HG03280 (cell line): Measurements from ENCODE around the gene PLOD2.

Source experiments
- ATAC-seq: cut with Tn5 transposase; IDR thresholded peaks from one replicate; pipeline ENCODE4 v1.9.1; 2021; ENCODE audit warnings: mild to moderate bottlenecking, moderate library complexity; ENCODE audit not compliant: unreplicated experiment

The PLOD2 gene

GRCh38 chr3:146160964-146161662 lies at the start of gene PLOD2:
Gene PLOD2, minus strand, starts transcription at chr3:146161184. Its CDS starts 195 bp downstream, at chr3:146160989.
- ATAC-seq, result peak; percentile 73

DNA sequence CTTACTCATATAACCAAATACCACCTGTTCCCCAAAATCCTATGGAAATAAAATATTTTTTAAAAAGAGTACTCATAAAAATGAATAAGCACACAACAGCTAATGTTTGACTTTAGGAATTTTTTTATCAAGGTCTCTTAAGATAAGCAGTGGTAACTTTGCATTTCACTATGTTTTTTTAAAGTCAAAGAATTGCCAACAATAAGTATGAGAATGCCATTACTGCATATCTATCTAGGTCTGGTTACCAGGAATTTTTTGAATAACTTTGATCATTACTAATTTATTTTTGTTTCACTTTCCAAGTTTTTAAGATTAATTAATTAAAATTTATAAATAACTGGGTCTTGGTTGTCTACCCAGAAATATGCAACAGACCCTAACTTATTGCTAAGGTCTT lies 48.4 kb upstream of the PLOD2 start:
- no peak for ATAC-seq

DNA sequence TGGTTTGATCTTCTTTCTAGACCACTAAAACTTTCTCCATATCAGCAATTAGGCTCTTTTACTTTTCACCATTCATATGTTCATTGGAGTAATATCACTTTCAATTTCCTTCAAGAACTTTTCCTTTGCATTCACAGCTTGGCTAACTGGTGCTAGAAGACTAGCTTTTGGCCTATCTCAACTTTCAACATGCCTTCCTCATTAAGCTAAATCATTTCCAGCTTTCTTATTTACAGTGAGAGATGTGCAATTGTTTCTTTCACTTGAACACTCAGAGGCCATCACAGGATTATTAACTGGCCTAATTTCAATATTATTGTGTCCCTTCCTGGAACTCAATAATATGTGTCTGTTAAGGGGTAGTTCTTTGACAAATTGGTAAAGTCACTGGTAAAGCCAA lies 42.8 kb upstream of the PLOD2 start:
- no peak for ATAC-seq

DNA sequence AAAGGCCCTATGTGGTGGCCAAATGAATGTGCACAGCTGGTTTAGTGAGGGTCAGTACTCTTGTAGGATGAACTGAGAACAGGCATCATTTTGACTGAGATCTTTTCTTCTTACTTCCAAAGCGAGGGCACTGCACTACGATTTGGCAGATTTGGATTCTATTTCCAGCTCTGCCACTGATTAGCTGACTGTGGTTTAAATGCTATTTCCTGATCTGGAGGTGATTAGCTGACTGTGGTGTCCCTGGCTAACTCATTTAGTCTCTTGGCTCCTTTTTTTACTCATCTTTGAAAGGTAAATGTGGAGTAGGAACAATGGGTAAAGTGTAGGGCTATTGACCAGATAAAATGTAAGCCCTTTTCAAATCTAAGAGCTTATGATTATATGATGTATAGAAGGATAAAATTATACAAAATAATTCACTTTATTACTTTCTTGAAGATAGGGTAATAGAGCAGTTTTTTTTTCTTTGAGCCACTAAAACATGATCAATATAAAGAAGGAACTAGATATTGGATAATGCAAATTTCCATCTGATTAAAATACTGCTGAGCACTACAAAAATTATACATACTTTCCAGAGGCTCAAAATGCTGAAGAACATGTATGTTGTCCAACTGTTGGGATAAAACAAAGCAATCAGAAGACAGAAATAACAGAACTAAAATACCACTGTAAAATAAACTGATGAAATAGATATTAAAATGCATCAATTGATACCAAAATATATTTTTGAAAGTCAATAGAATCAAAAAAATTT lies 39.7 kb upstream of the PLOD2 start:
- ATAC-seq, result no peak

DNA sequence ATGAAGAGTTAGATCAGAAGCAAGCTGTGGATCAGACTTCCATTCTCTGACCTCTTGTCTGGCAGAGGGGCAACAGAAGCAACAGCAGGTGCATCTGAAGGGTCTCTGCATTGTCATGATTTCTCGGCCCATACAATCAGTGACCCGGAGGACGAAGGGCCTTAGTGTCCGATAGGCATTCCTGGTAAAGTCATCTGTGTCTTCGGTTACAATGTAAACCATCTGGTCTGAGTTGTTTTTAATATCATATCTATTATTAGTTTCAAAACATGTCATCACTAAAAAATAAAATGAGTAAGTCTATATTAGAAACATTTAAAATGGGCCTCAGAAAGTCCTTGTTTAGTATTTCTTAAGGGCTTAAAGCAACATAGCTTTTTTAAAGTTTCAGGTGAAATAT lies 38.8 kb upstream of the PLOD2 start:
- ATAC-seq, result no peak

DNA sequence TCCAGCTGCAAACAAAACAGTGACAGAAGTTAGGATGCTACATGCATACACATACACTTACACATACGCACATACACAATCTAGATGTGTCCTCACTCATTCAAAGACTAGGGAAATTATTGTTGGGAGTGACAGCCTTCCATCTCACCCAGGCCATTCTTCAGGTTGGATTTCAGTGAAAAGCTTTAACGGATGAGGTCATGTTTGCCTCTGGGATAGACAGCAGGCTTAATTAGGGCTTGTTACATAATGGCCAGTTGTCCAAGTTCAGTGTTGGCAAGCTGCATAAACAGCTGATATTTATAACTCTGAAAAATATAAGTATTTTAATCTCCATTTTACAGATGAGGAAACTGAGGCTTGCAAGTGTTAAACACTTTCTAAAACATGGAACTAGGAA lies 35.8 kb upstream of the PLOD2 start:
- ATAC-seq, result no peak

DNA sequence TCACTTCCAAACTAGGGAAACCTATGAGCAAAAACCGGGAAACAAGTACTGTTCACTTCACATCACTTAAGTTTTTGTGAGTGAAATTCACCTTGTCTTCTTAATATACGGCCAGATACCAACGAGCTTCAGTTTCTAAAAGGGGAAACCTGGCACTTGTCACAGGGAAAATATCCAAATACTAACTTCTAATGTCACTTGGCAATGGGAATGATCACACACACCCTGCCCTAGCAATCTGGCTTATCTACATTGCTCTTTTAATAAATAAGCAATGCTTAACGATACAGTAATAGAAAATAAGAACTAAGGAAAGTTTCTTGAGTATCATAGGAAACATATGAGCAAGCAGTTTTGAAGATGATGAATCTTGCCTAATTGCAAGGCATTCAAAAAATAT lies 34.6 kb upstream of the PLOD2 start:
- no peak for ATAC-seq

- ATAC-seq, result no peak
These were observed 34.0 kb upstream of the PLOD2 start for GRCh38 chr3:146195030-146195429.

DNA sequence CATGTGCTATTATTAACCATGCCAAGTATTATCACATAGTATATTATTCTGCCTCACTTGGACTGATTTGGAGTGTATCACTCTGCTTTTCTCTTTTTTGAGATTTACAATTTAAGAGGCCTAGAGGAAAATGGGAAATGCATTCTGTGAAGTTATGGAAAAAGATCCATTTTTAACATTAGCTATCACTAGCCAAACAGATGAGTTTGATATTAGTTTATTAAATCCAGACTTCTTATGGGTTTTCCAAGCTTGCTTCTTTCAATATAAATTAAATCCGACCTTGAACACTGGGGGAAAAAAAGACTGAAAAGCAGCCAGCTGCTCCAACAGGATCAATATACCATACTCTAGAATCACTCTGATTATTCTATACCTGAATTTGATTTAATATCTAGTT lies 30.1 kb upstream of the PLOD2 start:
- ATAC-seq, result no peak

DNA sequence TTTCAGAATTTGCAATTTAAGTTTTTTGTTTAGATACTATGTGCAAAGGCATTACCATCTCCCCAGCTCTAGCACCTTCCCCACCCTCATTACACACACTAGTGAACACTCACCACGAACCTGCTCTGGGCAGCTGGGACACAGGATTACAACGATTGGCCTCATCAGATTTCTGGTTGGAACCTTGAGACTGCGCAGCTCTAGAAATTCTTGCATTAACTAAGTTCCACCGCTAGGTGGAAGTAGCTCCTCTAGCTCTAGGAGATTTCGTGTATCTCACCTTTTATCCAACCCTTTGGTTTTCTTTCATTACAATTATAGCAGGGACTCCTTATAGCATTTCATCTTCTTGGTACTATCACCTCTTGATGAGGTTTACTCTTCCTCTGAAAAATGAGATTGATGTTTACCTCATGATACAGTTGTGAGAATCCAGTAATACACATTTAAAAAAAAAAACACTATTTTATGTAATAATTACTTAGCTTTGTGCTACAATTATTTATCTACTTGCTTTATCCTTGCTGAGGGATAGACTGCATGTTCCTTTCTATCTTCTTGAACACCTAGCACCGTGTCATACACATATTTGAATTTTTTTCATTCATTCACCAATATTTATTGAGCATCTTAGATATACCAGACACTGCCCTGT lies 28.7 kb upstream of the PLOD2 start:
- peak; percentile 94 for ATAC-seq

DNA sequence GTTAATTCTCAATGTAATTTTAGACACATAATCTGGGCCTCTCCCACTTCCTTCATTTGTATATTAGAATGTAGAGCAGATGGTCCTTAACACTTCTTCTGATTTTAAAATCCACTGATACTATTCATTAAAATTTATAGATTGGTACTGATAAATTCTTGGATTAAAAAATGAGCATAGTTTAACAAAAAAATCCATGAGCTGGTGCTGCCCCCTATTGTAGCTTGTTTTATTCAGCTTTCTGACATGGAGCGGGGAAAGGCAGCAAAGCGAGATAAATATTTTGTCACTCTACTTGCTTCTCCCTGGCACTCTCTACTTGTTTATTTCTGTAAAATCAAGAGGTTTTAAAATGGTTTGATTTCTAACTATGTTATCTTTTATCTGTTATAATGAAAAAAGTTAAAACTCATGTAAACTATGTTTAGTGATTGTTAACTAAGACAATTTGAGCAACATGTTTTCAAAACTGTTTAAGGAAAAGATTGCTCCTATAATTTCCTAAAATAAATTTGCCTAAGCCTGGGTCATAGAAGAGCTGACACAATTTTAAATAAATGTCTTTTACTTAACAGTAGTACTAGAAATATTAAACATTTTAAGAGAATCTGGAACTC lies 26.5 kb upstream of the PLOD2 start:
- no peak for ATAC-seq

DNA sequence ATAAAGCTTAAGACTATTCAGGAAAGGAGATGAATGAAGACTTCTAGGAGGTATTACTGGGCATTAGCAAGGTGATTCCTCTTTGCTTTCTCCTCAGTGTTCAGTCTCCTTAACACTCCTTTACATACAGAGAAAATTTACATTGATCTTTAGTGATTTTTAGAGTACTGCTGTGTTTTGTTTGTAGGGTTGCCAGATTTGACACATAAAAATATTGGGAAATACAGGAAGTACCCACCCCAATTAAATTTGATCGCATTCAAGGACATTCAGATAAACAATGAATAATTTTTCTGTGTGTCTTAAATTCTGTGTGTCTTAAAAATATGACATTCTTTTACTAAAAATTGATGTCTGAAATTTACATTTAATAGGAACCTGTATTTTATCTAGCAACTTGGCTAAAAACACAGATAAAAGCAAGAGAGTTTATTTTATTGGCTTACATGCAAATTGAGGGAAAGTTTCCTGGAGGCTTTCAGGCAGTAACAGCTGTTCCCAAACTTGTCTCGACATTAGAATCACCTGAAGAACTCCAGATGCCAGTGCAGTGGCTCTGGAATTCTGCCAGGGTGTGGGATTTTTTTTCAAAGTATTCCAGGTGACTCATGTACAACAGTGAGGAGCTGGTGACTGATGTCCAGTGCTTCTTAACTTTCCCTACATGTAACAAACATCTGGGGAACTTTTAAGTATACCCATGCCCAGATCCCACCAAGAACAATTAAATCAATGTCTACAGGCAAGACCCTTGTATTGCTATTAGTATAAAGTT lies 23.4 kb upstream of the PLOD2 start:
- ATAC-seq, result no peak

- no peak for ATAC-seq
These were observed 20.2 kb upstream of the PLOD2 start for GRCh38 chr3:146181216-146181615.

GRCh38 chr3:146180376-146180775 lies 19.4 kb upstream of the PLOD2 start:
- ATAC-seq, result no peak

GRCh38 chr3:146178006-146178689 lies 17.2 kb upstream of the PLOD2 start:
- no peak for ATAC-seq

DNA sequence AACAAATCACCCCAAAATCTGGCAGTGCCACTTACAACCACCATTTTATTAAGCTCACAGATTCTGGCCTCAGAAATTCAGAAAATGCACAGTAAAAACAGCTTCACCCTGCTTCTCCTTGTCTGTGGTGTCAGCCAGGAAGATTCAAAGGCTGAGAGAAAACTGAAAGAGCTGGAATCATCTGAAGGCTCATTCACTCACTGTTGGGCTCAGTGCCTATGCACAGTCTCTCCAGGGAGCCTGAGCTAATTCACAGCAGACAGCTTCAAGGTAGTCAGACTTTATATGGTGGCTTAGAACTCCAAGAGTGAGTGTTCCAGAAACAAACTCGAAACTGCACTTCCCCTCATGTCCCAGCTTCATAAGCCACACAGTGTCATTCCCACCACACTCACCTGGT lies 16.5 kb upstream of the PLOD2 start:
- ATAC-seq, result no peak

GRCh38 chr3:146177072-146177471 lies 16.1 kb upstream of the PLOD2 start:
- ATAC-seq, result no peak

- no peak for ATAC-seq
These were observed 11.6 kb upstream of the PLOD2 start for GRCh38 chr3:146172586-146172985.

GRCh38 chr3:146170591-146170990 lies 9.6 kb upstream of the PLOD2 start:
- no peak for ATAC-seq

- ATAC-seq, result no peak
These were observed 8.9 kb upstream of the PLOD2 start for GRCh38 chr3:146169891-146170290.
